HG03378 (cell line): Measurements from ENCODE around the gene GPR146.

Experiments
- ATAC-seq: cut with Tn5 transposase; IDR thresholded peaks from one replicate; pipeline ENCODE4 v1.9.1; 2021; ENCODE audit warnings: mild to moderate bottlenecking, moderate library complexity; ENCODE audit not compliant: unreplicated experiment

The GPR146 gene

DNA sequence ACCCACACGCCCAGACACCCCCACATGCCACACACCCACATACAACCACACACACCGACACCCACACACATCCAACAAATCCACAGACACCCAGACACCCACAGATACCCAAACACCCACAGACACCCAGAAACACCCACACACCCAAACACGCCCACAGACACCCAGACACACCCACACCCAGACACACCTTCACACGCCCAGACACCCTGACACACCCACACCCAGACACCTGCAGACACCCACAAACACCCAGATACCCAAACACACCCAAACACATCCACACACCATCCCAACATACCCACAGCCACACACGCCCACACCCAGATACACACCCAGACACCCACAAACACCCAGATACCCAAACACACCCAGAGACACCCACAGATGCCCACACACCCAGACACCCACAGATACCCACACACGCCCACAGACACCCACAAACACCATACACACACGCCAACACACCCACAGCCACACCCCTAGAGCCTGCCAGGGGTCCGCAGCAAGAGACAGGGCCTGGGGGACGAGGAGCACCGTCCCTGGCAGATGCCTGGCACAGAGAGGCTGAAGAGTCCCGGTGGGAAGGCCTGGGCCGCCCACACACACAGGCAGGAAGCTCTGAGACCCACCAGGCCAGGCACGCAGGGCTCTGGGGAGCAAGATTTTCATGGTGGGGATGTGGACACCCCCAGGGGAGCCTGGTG lies 32.9 kb upstream of the GPR146 start:
- no peak for ATAC-seq

DNA sequence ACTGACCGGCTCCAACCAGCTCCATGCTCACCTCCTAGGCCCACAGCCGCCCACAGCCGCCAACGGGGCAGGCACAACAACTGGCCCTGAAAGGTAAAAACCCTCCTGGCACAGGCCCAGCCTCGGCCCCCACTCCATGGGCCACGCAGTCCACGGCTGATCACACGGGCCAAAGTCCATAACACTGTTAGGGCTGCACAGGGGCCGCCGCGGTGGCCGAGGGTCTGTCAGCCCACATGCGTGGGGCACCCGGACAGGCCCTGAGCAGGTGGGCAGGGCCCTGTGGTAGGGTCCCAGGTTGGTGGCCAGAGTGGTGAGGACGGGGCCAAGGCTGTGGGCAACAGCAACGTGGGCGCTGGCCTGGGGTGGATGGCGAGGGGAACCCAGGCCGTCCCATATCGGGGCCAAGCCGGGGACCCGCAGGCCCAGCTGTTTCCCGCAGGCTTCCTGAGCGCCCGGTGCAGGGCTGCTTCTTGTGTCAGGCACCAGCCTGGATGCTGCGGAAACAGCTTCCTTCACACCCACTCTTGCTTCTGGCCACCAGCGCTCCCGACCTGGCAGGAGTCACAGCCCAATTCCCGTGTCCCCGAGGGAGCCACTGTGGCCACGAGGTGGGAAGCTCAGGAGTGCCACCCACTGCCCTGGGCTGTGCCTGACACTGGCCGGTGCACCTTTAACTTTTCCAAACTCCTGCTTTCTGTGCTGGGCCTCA lies 32.2 kb upstream of the GPR146 start:
- ATAC-seq = no peak

DNA sequence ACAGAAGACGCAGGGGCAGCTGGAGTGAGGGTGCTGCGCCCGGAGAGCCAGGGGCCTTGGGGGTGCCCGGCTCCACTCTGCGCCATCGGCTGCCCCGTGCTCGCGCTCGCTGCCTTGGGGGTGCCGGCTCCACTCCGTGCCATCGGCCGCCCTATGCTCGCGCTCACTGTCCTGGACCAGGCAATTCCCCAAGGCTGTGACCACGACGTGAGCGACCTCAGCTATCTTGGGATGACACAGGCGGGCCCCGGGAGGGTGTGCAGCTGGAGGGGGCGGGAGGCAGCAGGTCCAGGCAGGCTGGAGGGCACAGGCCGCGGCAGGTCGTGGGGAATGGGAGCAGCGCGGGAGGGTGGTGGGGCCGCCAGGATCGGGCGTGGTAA lies 31.6 kb upstream of the GPR146 start:
- no peak for ATAC-seq

DNA sequence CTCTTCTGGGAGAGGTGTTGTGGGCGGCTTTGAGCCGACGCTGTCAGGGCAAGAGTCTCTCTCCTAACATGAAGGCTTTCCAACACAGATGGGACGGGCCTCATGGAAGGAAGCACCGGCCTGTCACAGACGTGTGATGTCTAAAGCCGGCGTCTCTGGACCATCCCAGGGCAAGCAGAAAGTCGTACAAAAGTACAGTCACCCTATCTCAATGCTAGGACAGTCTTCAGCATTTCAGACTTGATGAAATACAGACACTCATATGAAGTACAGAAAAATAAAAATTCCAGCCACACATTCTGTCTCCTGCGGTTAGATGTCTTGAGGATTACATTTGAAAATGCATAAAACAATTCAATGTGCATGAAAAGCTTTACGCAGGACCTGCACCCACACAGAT lies 30.8 kb upstream of the GPR146 start:
- no peak for ATAC-seq

DNA sequence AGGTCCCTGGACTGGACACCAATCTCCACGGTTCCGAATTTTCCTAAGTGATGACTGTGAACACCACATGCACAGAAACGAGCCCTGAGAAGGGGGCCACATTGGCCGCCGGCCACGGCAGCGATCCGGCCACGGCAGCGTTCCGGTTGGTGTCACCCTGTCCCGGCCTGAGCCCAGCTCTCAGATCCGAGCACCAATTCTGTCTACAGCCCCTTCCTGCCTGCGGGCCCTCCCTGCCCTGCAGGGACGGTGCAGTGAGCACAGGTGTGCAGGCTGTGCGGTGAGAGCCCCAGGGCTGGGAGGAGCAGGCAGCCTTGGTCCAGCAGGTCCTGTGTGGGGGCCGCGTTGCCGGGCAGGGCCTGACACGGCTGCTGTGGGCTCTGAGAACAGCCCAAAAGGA lies 29.7 kb upstream of the GPR146 start:
- no peak for ATAC-seq

DNA sequence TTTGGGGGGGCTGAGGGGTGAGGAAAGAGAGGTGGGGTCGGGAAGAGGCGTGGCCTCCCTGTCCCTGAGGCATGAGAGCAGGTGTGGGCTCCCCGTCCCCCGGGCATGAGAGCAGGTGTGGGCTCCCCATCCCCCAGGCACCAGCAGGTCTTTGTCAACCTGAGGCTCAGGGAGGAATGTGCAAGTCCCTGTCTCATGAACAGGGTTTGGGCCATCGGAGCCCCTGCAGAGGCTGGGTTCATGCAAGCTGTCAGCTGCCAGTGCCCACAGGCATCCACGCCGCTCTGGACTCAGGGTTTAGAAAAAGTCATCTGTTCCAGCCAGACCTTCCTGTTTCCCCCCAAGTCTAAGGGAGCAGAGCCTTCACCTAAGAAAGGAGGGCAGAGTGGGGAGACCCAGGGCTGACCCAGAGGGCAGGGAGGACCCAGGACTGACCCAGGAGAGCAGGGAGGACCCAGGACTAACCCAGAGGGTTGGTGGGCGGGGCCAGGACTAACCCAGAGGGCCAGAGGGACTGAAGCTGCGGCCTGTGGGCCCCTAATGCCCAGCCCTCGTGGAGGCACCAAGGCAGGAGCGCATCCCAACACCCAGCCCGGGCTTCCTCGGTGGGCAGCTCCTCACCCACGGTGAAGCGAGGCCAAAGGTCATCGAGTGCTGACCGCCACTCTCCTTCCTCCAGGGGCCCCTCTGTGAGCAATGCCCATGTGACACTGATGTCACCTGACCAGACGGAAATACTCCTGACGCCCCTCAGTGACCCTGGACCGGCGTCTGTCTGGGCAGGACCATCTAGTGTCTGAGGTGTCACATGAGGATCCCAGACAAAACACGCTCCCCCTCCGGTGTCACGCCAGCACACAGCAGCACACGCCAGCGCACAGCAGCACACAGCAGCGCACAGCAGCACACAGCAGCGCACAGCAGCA lies 28.9 kb upstream of the GPR146 start:
- no peak for ATAC-seq

DNA sequence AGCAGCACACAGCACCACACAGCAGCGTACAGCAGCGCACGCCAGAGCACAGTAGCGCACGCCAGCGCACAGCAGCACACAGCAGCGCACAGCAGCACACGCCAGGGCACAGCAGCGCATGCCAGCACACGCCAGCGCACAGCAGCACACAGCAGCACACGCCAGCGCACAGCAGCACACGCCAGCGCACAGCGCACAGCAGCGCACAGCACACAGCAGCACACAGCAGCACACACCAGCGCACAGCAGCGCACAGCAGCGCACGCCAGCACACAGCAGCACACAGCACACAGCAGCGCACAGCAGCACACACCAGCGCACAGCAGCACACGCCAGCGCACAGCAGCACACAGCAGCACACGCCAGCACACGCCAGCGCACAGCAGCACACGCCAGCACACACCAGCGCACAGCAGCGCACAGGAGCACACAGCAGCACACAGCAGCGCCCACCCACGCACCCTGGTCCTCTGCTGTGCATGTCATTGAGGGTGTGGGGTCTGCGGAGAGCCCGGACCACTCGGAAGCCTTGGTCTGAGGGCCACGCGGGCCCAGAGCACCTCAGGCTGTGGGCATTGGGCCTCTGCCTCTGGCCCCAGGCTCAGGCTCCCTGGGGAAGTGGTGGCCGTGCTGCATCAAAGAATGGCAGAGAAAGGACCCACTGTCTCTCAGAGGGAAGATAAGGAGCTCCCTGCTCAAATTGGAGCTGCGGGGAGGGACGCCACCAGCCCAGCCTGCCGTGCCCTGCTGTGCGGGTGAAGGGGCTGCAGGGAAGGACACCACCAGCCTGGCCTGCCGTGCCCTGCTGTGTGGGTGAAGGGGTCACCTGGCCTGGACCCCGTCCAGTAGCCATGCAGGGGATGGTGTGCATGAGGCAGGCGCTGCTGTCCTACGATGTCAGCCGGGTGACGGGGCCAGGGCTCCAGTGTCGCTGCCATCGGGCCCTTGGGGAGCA lies 27.5 kb upstream of the GPR146 start:
- ATAC-seq = no peak

DNA sequence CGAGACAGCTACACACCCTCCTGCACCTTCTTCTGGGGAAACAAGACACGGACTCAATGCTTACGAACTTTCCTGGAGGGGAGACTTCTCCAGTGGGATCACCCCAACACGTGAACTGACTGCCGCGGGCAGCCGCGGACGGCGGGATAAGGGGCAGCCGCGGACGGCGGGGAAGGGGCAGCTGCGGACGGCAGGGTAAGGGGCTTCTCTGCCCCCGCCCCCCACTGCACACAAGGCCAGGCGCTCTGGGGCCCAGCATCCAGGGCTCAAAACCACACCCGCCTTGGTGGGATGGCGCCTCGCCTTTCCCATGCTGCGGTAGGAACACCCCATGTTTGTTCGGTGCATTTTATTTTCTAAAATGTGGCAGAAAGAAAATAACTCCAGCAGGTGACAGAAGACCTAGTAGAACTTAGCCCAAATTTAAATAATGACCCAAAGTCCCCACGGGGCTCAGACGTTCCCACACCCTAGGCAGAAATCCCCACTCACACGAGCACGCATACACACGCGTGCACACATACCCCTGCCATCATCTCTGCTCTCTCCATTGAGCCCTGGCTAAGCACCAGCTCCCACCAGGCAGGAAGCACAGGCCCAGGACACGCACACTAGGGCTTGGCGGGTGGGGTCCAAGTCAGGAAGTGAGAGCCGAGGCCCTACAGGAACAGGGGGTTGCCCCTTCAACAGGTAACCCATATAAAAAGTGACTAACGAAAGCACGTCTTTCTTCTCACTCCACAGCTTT lies 26.6 kb upstream of the GPR146 start:
- no peak for ATAC-seq

DNA sequence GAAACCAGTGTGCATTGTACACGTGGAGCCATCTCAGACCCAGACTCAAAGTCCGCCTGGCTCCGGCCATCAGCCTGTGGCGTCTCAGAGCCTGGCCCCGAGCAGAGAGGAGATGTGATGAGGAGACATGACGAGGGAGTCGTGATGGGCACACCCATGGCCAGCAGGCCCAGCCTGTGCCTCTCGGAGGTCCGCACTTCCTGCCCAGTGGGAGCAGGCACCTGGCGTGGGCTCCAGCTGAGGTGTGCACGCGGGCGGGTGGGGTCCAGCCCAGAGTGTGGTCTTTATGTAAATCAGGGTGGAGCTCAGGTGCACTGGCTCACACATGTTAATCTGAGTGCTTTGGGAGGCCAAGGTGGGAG lies 26.0 kb upstream of the GPR146 start:
- no peak for ATAC-seq

DNA sequence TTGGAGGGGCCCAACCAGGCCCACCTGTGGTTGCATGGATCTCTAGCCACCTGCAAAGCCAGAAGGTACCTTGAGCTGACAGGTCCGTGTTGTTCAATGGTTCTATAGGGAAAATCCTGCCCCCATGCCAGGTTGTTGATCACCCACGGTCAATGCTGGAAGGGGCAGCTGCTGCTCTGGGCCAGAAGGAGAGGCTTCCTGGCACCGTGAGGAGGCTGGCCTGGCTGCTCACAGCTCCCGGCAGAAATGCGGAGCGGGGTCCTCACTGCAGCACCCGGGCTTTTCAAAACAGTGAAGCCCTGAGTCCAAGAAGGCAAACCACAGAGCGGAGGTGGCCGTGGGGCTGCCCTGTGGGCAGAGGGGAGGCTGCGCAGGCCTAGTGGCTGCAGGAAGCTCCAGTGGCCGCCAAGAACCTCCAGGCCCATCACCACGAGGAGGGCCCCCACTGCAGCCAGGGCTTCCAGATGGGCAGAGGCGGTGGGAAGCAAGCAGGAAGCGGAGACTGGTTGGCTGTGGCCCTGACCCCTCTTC lies 25.0 kb upstream of the GPR146 start:
- ATAC-seq = no peak

DNA sequence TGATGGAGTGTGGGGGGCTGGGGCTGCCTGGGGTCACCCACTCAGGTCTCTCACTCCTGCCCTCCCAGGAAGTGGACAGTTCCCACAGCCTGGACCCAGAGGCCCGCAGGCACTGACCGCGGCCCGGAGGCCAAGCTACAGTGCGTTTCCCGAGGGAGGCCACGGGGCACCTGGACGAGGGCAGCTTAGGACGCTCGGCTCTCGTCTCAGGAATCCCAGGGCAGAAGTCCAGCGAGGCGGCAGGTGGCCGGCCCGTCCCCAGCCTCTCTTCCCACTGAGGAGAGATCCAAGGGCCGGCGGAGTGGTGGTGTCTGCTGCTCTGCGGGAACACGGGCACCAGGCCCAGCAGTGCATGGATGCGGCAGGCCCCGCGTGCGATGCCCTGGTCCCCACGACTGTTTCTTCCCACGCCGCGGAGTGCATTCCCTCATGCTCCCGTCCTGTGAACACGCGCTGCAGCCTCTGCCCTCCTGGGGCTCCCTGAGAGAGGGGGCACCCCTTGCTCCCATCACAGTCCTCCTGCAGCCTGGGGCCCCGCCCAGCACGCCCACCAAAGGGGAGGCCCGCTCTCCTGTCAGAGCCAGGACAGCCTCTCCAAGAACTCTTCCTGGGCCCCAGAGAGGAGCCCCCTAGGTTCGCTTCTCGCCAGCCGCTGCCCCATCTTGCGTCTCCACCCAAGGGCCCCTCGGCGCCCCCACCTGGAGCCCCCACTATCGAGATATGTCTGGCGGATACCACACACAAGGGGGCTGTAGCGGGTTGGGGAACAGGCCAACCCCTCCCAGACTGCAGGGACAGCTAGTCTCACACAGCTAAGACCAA lies 24.3 kb upstream of the GPR146 start:
- no peak for ATAC-seq

DNA sequence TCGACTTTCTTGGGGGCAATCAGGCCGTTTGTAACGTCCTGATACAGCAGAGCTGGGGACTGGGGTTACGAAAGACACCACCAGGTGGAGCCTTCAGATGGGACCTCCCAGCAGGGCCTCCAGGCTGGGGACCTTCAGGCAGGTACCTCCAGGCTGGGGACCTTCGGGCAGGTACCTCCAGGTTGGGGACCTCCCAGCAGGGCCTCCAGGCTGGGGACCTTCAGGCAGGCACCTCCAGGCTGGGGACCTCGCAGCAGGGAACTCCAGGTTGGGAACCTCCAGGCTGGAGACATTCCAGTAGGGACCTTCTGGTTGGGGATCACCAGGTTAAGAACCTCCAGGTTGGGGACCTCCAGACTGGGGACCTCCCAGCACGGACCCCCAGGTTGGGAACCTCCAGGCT lies 23.5 kb upstream of the GPR146 start:
- ATAC-seq = no peak

DNA sequence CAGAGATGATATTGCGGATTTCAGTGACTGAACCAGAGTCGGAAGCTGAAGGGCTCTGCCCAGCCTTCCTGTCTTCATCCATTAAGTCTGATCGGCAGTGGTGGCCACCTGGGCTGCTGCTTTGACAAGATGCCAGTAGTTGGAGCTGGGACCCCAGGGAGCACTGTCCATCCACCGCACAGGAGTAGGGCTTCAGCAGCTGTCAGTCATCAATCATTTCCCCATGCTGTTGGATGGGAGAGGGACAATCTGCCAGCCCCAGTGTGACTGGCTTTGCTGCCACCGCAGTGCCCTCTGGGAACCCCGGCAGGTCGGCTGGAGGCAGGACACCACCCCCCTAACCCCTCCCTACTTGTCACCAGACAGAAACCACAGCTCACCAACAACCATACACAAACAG lies 23.0 kb upstream of the GPR146 start:
- ATAC-seq = no peak

DNA sequence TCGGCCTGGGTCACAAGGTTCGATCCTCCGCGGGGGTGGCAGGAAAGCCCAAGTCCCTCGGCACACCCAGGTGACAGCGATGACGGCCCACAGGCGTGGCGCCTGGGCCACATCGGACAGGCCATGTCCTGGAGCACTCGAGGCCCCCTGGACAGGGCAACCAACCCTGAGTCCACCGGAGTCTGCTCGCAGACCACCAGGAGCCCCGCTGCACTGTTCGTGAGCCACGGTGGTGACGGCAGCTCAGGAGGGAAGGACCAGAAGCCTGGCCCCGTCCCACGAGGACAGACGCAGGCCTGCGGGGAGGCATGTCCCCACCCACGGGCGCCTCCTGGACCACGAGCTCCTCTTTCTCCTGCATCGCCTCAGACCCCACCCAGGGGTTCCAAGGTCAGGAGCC lies 22.4 kb upstream of the GPR146 start:
- ATAC-seq = no peak

DNA sequence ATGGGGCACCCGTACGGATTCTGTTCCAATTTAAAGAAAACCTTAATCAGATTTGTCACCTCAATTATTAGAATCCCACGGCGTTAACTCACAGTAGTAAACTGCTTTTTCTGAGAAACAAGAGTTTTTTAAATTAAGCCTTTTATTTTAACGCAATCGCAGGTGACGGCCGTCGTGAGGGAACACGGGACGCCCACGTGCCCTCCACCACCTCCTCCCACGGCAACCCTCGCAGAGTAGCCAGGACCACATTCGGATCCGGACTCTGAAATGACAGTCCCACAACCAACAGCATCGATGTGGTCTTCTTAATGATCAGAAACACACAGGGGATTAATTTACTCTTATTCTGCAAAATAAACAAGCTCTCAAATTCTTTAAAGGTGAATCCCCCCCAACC lies 22.0 kb upstream of the GPR146 start:
- no peak for ATAC-seq

DNA sequence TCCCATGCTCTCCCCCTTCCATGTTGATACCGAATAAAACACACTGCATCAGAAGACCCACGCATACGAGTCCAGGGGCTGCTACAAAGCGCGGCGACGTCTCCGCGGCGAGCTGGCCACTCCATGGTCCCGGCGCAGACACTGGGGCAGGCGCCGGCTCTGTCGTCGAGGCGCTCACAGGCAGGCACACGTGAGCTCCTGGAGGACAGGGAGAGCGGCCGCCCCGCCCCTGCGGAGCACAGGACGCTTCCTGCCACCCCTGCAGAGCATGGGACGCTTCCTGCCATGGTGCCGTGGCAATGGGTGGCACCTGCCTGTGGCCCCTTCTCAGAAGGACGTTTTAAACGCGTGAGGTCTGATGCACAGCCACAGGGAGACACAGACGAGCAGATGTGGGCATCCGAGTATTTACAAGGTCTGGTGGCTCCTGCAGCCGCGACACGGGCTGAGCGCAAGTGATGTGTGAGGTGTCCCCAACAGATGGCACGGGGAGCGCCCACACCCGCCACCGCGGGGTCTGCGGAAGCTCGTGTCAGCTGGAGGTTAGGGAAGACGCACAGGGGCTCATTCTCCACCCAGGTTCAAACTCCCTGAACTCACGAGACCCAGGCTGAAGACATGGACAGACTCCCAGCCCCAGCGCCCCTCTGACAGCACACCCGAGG lies 21.4 kb upstream of the GPR146 start:
- ATAC-seq = no peak

DNA sequence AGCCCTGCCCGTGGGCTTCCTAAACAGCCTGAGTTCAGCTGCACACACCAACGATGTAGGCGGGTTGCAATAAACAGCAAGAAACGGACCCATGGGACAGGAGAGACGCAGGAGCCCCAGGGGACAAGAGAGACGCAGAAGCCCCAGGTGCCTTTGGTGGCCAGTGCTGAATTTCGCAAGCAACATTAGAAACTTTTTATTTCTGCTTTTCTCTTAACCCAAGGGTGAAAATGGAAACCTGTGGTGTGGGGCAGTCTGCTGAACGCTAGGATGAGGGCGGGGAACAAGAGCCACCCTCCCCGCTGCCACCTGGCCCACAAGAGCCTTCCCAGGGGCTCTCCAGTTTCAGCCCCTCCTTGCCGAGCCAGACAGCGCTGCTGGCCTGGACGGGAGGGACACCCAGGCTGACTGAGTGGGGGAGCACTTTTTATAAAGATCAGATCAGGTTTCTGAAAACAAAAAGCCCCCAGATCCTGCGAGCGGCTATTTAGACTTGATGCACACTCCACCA lies 20.0 kb upstream of the GPR146 start:
- ATAC-seq = peak; percentile 51
